Measurements from ENCODE around the gene NELFCD. TPM values are rescaled to one million over a fixed set of nuclear protein-coding genes. Genes with fewer than 3 reads are reported as not detected.

Gene NELFCD
- polyA plus RNA-seq, 1 donor, result 162 TPM

DNA sequence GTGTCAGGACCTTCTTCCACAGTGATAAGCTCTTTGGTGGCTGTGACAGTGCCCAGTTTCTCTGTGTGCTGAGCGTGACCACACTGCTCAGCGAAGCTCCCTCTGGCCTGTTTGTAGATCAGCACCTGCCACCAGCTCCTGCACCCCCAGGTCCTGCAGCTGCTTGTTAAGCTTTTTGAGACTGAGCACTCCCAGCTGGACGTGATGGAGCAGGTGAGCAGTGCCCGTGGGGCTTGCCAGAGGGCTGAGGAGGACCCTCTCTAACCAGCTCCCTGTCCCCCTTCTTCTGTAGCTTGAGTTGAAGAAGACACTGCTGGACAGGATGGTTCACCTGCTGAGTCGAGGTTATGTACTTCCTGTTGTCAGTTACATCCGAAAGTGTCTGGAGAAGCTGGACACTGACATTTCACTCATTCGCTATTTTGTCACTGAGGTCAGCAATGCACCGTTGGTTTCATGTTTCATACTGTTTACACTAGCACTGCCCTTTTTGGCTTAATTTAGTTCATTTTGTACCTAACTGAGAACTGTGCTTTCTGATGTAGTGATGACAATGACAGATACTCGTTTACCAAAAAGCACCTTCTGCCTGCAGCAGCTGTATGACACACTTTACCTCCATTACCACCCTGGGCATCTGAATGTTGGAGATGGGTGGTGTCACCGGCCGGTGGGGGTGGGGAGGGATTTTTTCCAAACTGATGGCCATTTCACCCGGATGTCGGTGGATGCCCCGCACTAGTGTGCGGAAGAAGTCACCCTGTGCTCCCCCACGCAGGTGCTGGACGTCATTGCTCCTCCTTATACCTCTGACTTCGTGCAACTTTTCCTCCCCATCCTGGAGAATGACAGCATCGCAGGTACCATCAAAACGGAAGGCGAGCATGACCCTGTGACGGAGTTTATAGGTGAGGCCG, 12.5 kb downstream of the NELFCD start:
- DNase-seq, result no peak

GRCh38 chr20:58994390-58995159, 13.5 kb downstream of the NELFCD start:
- DNase-seq, result no peak

DNA sequence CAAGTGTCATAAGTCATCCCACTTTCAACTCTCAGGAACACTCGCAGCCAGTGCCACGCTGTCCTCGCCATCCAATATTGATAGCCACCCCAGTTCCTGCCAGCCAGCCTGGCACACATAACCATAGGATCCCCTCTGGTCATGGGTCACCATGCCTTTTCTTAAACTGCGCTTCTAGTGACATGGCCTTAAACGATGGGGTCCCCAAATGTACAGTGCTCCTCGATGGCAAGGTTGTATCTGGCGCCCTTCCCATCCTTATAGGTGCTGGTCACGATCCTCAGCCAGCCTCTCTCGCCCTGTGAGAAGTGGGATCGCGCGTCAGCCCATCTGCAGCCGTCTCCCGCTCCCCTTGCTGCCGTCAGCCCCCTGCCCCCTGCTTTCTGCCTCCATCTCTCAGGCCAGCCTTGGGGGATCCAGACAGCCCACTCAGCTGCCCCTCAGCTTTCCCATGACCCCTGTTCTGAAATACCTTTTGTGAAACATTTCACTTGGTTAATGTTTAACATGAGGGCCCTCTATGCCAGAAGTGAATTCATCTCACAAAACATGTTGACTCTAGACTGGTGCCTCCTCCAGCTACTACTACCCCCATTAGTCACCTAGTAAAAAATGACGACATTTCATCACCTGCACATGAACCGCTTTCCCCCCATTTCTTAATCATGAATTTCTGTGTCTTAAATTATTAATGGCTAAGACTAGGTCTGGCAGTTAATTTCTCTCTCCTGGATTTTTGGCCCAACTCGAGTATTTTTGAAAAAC, 14.6 kb downstream of the NELFCD start:
- DNase-seq, result peak; percentile 36

DNA sequence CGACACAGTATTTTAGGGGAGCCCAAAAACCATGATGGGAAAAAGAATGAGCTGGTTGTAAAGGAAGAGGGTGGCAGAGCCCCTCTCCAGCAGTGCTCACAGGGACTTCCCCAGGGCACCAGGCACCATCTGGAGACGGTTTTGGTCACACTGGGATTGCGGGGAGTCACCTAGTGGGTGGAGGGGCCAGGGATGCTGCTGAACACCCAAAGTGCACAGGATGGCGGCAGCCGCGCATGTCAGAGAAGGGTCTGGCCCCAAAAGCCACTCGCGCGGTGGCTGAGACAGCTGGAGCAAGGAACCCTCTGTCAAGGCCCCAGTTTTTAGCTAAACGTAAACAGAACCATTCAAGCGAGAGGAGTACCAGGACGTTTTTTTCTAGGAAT, 15.2 kb downstream of the NELFCD start:
- DNase-seq, result no peak

DNA sequence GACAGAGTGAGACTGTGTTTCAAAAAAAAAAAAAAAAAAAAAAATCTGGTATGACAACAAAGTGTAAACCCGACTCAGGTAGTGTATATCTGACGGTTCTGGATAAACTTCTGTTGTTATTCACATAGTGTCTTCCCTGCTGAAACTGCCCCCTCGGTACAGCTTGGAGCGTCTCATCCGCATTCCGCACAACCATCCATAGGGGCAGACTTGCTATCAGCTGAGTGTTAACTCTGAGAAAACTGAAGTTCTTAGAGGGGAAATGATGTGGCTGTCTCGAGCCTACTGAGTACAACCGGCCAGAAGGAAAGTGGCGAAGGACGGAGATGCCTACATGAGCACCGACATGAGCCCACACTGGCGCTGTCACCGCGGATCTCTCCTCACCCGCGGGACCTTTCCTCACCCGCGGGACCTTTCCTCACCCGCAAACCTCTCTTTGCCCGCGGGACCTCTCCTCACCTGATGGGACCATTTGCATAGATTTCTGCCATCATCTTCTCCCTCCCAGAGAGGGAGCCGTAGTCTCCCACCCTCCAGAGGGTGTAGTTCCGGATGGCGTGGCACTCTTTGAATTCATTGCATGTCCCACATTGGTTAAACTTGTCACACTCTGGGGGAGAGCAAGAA, 16.2 kb downstream of the NELFCD start:
- DNase-seq, result no peak

- no peak for DNase-seq
Observed at GRCh38 chr20:58998656-58999055, 17.6 kb downstream of the NELFCD start.

- no peak for DNase-seq
Observed at GRCh38 chr20:59000326-59000725, 19.3 kb downstream of the NELFCD start.

DNA sequence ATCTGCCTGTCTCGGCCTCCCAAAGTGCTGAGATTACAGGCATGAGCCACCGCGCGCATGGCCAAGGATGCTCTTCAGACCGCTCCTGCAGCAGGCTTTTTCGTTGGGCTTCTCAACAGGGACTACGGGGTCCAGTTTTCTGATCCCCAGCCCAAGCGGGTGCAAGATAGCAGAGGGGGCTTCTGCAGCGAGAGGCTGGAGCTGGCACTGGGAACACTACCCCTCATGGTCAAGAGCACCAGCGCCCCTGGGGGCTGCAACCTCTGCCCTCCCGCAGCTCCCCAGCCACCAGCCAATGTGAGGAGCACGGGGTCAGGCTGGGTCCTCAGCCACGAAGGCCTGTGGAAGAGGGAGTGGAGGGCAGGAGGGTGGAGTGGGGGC, 20.0 kb downstream of the NELFCD start:
- no peak for DNase-seq

DNA sequence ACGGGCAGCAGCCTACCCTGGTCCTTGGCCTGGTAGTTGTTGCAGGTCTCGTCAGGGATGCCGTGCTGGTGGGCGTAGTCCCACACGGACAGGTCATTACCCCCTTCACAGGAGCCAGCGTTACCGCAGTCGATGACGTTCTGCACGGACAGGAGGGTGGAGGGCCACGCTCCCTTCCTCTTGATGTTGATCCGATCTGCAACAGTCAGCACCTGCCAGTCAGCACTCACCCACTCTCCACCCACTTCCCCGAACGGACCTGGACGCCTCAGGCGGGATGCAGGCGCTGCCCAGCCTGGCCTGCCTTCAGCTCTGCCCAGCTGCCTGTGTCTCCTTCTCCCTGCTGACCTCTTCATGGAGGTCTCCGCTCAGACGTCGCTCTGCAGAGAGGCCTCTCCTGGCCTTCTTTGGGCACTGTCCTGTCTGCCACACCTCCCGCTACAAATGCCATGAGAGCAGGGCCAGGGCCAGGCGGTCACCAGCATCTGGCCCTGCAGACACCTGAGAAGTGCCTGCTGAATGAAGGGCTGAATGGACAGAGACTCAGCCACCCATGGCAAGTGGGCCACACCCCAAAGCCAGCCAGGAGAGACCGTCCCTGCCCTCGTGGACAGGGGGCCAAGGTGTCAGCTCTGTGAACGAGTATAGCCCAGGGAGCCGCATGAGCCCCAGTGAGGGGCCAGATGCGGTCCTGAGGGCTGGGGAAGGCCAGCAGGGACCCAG, 20.6 kb downstream of the NELFCD start:
- DNase-seq, result no peak

GRCh38 chr20:59002388-59002787, 21.3 kb downstream of the NELFCD start:
- no peak for DNase-seq

- DNase-seq, result no peak
Observed at GRCh38 chr20:59002874-59003399, 21.9 kb downstream of the NELFCD start.

- no peak for DNase-seq
Observed at GRCh38 chr20:59003836-59004492, 22.9 kb downstream of the NELFCD start.

DNA sequence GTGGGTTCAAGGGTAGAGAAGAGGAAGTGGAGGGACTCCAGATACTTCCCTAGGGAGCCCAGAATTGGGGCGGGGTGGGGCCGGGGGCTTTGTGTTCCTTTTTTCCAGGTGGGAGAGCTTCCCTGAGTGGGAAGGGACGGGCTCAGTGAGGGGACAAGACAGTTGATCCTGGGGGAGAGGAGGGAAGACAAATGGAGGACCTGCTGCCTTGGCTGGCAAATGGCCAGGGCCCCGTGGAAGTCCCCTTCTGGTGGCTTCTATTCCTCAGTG, 23.4 kb downstream of the NELFCD start:
- no peak for DNase-seq

DNA sequence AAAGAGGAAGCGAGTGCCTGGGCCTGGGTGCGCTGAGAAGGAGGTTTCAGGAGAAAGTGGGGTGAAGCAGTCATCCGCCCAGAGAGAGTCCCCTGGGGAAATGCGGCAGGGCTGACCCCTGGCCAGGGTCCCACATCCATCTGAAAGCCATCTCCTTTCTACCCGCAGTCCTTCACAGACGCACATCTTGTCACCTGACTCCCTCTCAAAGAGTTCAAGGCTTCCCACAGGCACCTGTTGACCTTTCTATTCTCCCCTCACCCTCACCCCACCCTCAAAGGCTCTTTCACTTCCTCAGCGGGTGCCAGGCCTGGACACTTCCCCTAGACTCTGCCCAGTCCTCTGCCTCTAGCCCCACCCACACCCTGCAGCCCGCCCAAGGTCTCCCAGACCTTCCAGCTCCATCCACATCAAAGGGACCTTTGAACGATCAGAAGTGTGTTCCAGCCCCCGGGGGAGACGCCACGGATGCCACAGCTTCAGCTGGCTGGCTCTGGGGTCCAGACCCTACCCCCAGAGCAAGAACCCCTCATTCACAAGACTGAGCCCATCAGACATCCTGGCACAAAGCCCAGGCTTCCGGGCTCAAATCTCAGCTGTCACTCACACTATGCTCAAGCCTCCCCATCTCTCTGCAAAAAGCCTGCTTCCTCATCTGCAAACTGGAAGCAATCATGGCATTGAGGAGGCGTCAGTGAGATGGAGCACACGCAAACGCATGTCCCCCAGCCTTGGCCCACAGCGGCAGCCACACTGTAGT, 23.9 kb downstream of the NELFCD start:
- DNase-seq, result no peak

DNA sequence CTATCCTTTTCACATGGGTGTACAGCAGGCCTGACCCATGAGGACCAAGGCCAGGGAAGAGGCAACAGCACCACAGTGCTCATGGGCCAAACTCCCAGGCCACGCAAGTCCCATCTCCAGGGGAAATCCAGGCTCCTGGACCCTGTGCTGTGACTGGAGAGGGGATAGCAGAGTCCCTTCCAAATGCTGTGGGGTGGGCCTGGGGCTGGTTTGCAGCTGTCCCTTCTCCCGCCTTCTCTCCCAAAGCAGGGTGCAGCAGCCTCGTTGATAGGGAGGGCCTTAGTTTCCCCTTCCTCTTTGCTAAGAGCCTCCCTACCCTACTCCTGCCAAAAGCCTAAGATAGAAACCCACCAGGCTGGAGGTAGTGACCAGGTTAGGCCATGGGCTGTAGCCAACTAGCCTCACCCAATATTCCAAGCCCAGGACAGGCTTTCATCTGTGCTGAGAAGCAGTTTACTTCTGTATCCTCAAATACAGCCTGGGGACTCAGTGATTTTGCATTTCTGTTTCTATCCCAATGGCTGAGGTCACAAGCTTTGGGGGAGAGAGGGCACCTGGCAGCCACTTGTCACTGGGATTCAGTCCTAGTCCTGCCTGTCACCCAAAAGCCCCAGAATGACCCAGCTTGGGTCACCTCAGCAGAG, 24.6 kb downstream of the NELFCD start:
- DNase-seq, result no peak

GRCh38 chr20:59006167-59006863, 25.3 kb downstream of the NELFCD start:
- no peak for DNase-seq

- DNase-seq, result peak; percentile 46
Observed at GRCh38 chr20:59006864-59007664, 26.0 kb downstream of the NELFCD start, which contains the start of gene CTSZ. TSS of gene CTSZ (minus strand) at chr20:59007254. CDS start at chr20:59007128, 126 bp downstream.

Measured in left kidney (tissue), 2 donors.